Stimulated activated naive CD8-positive, alpha-beta T cell treated with anti-CD3 and anti-CD28 coated beads, Interleukin-15, Interleukin-2, amounts not matched to agents 100 ng/mL and 50 ng/mL, for 24 hours (primary cell): ENCODE data around the gene PIRT.

ENCODE experiments used
- H3K27ac Mint-ChIP-seq: one replicate; pipeline ENCODE4 v1.8.0; 2021; ENCODE audit warnings: mild to moderate bottlenecking, mixed read lengths
- H3K27me3 Mint-ChIP-seq: one replicate; pipeline ENCODE4 v1.8.0; 2021; ENCODE audit warnings: mixed read lengths
- H3K36me3 Mint-ChIP-seq: one replicate; pipeline ENCODE4 v1.8.0; 2021; ENCODE audit warnings: low read depth, mixed read lengths
- H3K4me1 Mint-ChIP-seq: one replicate; pipeline ENCODE4 v1.8.0; 2021; ENCODE audit warnings: low read depth, mixed read lengths
- H3K4me3 Mint-ChIP-seq: one replicate; pipeline ENCODE4 v1.8.0; 2021; ENCODE audit warnings: mild to moderate bottlenecking, mixed read lengths
- H3K9me3 Mint-ChIP-seq: one replicate; pipeline ENCODE4 v1.8.0; 2021; ENCODE audit warnings: mixed read lengths

The PIRT gene

GRCh38 chr17:10804546-10804945 lies 33.3 kb downstream of the PIRT start:
- H3K27me3 Mint-ChIP-seq: no peaks in the 10 kb centered on the region
- H3K36me3 Mint-ChIP-seq: no peaks in the 10 kb centered on the region
- no peaks in the 10 kb centered on the region for H3K9me3 Mint-ChIP-seq
- no peak overlapping the region for H3K27ac Mint-ChIP-seq
- no peaks in the 10 kb centered on the region for H3K4me1 Mint-ChIP-seq
- no peak overlapping the region for H3K4me3 Mint-ChIP-seq

- no peak within 1 kb of the TSS for H3K4me3 Mint-ChIP-seq
- no peaks in the 10 kb centered on the region for H3K4me1 Mint-ChIP-seq
Observed at GRCh38 chr17:10803830-10804475, 33.9 kb downstream of the PIRT start, which contains the start of gene TMEM238L. Gene TMEM238L, minus strand, starts transcription at chr17:10804099. Its CDS starts 136 bp downstream, at chr17:10803963.

GRCh38 chr17:10803350-10803749 lies 34.5 kb downstream of the PIRT start:
- H3K36me3 Mint-ChIP-seq: no peaks in the 10 kb centered on the region
- no peaks in the 10 kb centered on the region for H3K9me3 Mint-ChIP-seq
- H3K27me3 Mint-ChIP-seq: no peaks in the 10 kb centered on the region
- no peak overlapping the region for H3K4me3 Mint-ChIP-seq
- H3K27ac Mint-ChIP-seq: no peak overlapping the region
- no peaks in the 10 kb centered on the region for H3K4me1 Mint-ChIP-seq

More at GRCh38 chr17:10803830-10804475, 33.9 kb downstream of the PIRT start, which contains the start of gene TMEM238L:
- Mint-ChIP-seq H3K27ac (no peak within 1 kb of the TSS), H3K27me3 (no peaks in the 10 kb centered on the region), H3K36me3 (no peaks in the 10 kb centered on the region), H3K9me3 (no peaks in the 10 kb centered on the region)

GRCh38 chr17:10802496-10803284 lies 35.2 kb downstream of the PIRT start:
- Mint-ChIP-seq H3K4me1 (no peaks in the 10 kb centered on the region), H3K36me3 (no peaks in the 10 kb centered on the region), H3K27me3 (no peaks in the 10 kb centered on the region), H3K9me3 (no peaks in the 10 kb centered on the region), H3K4me3 (no peak overlapping the region), H3K27ac (no peak overlapping the region)

- no peaks in the 10 kb centered on the region for H3K36me3 Mint-ChIP-seq
- no peak overlapping the region for H3K27ac Mint-ChIP-seq
- H3K4me1 Mint-ChIP-seq: no peaks in the 10 kb centered on the region
- H3K27me3 Mint-ChIP-seq: no peaks in the 10 kb centered on the region
- no peaks in the 10 kb centered on the region for H3K9me3 Mint-ChIP-seq
- no peak overlapping the region for H3K4me3 Mint-ChIP-seq
Observed at GRCh38 chr17:10799407-10799806, 38.5 kb downstream of the PIRT start.

- no peaks in the 10 kb centered on the region for H3K27me3 Mint-ChIP-seq
- H3K27ac Mint-ChIP-seq: no peak overlapping the region
- H3K36me3 Mint-ChIP-seq: no peaks in the 10 kb centered on the region
- H3K9me3 Mint-ChIP-seq: no peaks in the 10 kb centered on the region
- no peak overlapping the region for H3K4me3 Mint-ChIP-seq
- no peaks in the 10 kb centered on the region for H3K4me1 Mint-ChIP-seq
Observed at GRCh38 chr17:10798910-10799309, 39.0 kb downstream of the PIRT start.

- H3K27ac Mint-ChIP-seq: no peak overlapping the region
- H3K27me3 Mint-ChIP-seq: no peaks in the 10 kb centered on the region
- H3K36me3 Mint-ChIP-seq: no peaks in the 10 kb centered on the region
- H3K9me3 Mint-ChIP-seq: no peaks in the 10 kb centered on the region
- H3K4me1 Mint-ChIP-seq: peaks cover 3% of the 10 kb centered on the region
- H3K4me3 Mint-ChIP-seq: no peak overlapping the region
Observed at GRCh38 chr17:10798332-10798749, 39.5 kb downstream of the PIRT start.

- no peaks in the 10 kb centered on the region for H3K27me3 Mint-ChIP-seq
- no peaks in the 10 kb centered on the region for H3K9me3 Mint-ChIP-seq
- H3K36me3 Mint-ChIP-seq: no peaks in the 10 kb centered on the region
- H3K27ac Mint-ChIP-seq: no peak overlapping the region
- peaks cover 3% of the 10 kb centered on the region for H3K4me1 Mint-ChIP-seq
- no peak overlapping the region for H3K4me3 Mint-ChIP-seq
Observed at GRCh38 chr17:10797476-10798328, 40.2 kb downstream of the PIRT start.

GRCh38 chr17:10793816-10794215 lies 44.1 kb downstream of the PIRT start:
- Mint-ChIP-seq H3K9me3 (no peaks in the 10 kb centered on the region), H3K4me3 (no peak overlapping the region), H3K27ac (no peak overlapping the region), H3K27me3 (no peaks in the 10 kb centered on the region), H3K4me1 (peaks cover 6% of the 10 kb centered on the region), H3K36me3 (no peaks in the 10 kb centered on the region)

- Mint-ChIP-seq H3K4me3 (no peak overlapping the region), H3K27me3 (no peaks in the 10 kb centered on the region), H3K36me3 (no peaks in the 10 kb centered on the region), H3K27ac (no peak overlapping the region), H3K4me1 (peaks cover 6% of the 10 kb centered on the region), H3K9me3 (no peaks in the 10 kb centered on the region)
Observed at GRCh38 chr17:10793256-10793655, 44.6 kb downstream of the PIRT start.

- no peak overlapping the region for H3K4me3 Mint-ChIP-seq
- no peaks in the 10 kb centered on the region for H3K27me3 Mint-ChIP-seq
- H3K36me3 Mint-ChIP-seq: no peaks in the 10 kb centered on the region
- H3K4me1 Mint-ChIP-seq: peaks cover 6% of the 10 kb centered on the region
- H3K27ac Mint-ChIP-seq: no peak overlapping the region
- no peaks in the 10 kb centered on the region for H3K9me3 Mint-ChIP-seq
Observed at GRCh38 chr17:10792151-10792550, 45.7 kb downstream of the PIRT start.

GRCh38 chr17:10790491-10791401 lies 47.1 kb downstream of the PIRT start:
- no peaks in the 10 kb centered on the region for H3K9me3 Mint-ChIP-seq
- H3K27me3 Mint-ChIP-seq: no peaks in the 10 kb centered on the region
- H3K4me1 Mint-ChIP-seq: peaks cover 6% of the 10 kb centered on the region
- no peak overlapping the region for H3K4me3 Mint-ChIP-seq
- H3K27ac Mint-ChIP-seq: no peak overlapping the region
- no peaks in the 10 kb centered on the region for H3K36me3 Mint-ChIP-seq

GRCh38 chr17:10789694-10790271 lies 48.1 kb downstream of the PIRT start:
- H3K27ac Mint-ChIP-seq: no peak overlapping the region
- no peaks in the 10 kb centered on the region for H3K36me3 Mint-ChIP-seq
- no peak overlapping the region for H3K4me3 Mint-ChIP-seq
- H3K4me1 Mint-ChIP-seq: peaks cover 6% of the 10 kb centered on the region
- H3K27me3 Mint-ChIP-seq: no peaks in the 10 kb centered on the region
- H3K9me3 Mint-ChIP-seq: no peaks in the 10 kb centered on the region
